Neural cell (in vitro differentiated cells): ENCODE data around the gene SH2D1B.

ENCODE experiments used
- EP300 ChIP-seq: fragments of 450-650 bp; conservative IDR thresholded peaks from 2 replicates; pipeline ENCODE4 v1.6.1; 2014; ENCODE audit warnings: antibody characterized with exemption, mild to moderate bottlenecking, moderate library complexity; ENCODE audit not compliant: poor library complexity, severe bottlenecking
- EZH2 ChIP-seq: fragments of 200-600, 300-800 bp; shearing (Covaris generic), sonication (generic); IDR thresholded peaks from 2 replicates; pipeline ENCODE4 v1.6.1; 2014; ENCODE audit warnings: antibody characterized with exemption, low read length, borderline replicate concordance, mild to moderate bottlenecking; ENCODE audit not compliant: insufficient read depth, poor library complexity, severe bottlenecking
- MXI1 ChIP-seq: fragments of 450-650 bp; conservative IDR thresholded peaks from 2 replicates; pipeline ENCODE4 v1.6.1; 2014; ENCODE audit warnings: antibody characterized with exemption, mild to moderate bottlenecking; ENCODE audit not compliant: poor library complexity, severe bottlenecking
- POLR2AphosphoS5 ChIP-seq: IDR thresholded peaks from 2 replicates; pipeline ENCODE4 v1.6.1; 2012
- RAD21 ChIP-seq: fragments of 450-650 bp; conservative IDR thresholded peaks from 2 replicates; pipeline ENCODE4 v1.6.1; 2014; ENCODE audit warnings: antibody characterized with exemption, mild to moderate bottlenecking, moderate library complexity
- SMC3 ChIP-seq: fragments of 450-650 bp; conservative IDR thresholded peaks from 2 replicates; pipeline ENCODE4 v1.6.1; 2014; ENCODE audit warnings: antibody characterized with exemption, mild to moderate bottlenecking, moderate library complexity; ENCODE audit not compliant: poor library complexity
- TF ChIP-seq, protein P1 (sequence below): fragments of 450-650 bp; IDR thresholded peaks from 2 replicates; pipeline ENCODE4 v1.5.1; 2014; ENCODE audit warnings: antibody characterized with exemption, mild to moderate bottlenecking, moderate library complexity; ENCODE audit not compliant: poor library complexity, severe bottlenecking
- TF ChIP-seq, protein P2 (sequence below): IDR thresholded peaks from 2 replicates; pipeline ENCODE4 v1.6.1; 2012; ENCODE audit warnings: borderline replicate concordance

DNA sequence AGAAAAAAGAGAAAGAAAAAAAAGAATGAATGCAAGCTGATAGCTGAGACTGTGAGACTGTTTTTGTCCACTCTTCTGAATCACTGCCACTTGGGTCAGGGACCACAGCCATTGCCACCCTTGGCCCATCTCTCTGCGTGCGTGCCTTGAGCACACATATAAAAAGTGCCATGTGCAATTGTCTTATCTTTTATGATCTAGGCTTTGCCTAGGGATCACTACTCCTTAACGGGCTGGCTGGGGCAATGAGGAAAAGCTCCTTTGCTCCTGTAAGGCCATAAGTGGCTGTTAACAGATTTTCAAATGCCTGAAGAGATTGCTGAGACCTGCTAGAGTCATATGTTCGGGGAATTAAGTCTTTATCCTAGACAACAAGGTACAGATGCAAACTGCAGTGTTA, 43.5 kb downstream of the SH2D1B start:
- TF ChIP-seq, protein P1, sequence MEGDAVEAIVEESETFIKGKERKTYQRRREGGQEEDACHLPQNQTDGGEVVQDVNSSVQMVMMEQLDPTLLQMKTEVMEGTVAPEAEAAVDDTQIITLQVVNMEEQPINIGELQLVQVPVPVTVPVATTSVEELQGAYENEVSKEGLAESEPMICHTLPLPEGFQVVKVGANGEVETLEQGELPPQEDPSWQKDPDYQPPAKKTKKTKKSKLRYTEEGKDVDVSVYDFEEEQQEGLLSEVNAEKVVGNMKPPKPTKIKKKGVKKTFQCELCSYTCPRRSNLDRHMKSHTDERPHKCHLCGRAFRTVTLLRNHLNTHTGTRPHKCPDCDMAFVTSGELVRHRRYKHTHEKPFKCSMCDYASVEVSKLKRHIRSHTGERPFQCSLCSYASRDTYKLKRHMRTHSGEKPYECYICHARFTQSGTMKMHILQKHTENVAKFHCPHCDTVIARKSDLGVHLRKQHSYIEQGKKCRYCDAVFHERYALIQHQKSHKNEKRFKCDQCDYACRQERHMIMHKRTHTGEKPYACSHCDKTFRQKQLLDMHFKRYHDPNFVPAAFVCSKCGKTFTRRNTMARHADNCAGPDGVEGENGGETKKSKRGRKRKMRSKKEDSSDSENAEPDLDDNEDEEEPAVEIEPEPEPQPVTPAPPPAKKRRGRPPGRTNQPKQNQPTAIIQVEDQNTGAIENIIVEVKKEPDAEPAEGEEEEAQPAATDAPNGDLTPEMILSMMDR, result no peak
- TF ChIP-seq SMC3 (no peak), POLR2AphosphoS5 (no peak), EZH2 (no peak), RAD21 (no peak), EP300 (no peak), MXI1 (no peak)
- TF ChIP-seq, protein P2, sequence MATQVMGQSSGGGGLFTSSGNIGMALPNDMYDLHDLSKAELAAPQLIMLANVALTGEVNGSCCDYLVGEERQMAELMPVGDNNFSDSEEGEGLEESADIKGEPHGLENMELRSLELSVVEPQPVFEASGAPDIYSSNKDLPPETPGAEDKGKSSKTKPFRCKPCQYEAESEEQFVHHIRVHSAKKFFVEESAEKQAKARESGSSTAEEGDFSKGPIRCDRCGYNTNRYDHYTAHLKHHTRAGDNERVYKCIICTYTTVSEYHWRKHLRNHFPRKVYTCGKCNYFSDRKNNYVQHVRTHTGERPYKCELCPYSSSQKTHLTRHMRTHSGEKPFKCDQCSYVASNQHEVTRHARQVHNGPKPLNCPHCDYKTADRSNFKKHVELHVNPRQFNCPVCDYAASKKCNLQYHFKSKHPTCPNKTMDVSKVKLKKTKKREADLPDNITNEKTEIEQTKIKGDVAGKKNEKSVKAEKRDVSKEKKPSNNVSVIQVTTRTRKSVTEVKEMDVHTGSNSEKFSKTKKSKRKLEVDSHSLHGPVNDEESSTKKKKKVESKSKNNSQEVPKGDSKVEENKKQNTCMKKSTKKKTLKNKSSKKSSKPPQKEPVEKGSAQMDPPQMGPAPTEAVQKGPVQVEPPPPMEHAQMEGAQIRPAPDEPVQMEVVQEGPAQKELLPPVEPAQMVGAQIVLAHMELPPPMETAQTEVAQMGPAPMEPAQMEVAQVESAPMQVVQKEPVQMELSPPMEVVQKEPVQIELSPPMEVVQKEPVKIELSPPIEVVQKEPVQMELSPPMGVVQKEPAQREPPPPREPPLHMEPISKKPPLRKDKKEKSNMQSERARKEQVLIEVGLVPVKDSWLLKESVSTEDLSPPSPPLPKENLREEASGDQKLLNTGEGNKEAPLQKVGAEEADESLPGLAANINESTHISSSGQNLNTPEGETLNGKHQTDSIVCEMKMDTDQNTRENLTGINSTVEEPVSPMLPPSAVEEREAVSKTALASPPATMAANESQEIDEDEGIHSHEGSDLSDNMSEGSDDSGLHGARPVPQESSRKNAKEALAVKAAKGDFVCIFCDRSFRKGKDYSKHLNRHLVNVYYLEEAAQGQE, result no peak
